Astrocyte (in vitro differentiated cells and primary cell): ENCODE measurements around the gene CSMD2. TPM values are rescaled to one million over a fixed set of nuclear protein-coding genes. Genes with fewer than 3 reads are reported as not detected.

Experiments
- DNase-seq: peaks from one replicate; pipeline ENCODE4 v3.0.0-alpha.2; 2010; ENCODE audit warnings: low read depth
- FAIRE-seq: peaks from 2 replicates; lab custom pipeline; 2011; peaks lifted over from hg19 to GRCh38; lab: Jason Lieb, UNC
- H2AFZ ChIP-seq: 2 replicates; pipeline ENCODE4 v1.6.0; 2012; ENCODE audit warnings: low read depth, low read length, inconsistent platforms
- H3K27ac ChIP-seq: 2 replicates; pipeline ENCODE4 v1.5.1; 2011; ENCODE audit warnings: low read depth, low read length, inconsistent platforms
- H3K27me3 ChIP-seq: 2 replicates; pipeline ENCODE4 v1.6.0; 2011; ENCODE audit warnings: low read length, inconsistent platforms; ENCODE audit not compliant: insufficient read depth
- H3K36me3 ChIP-seq: 2 replicates; pipeline ENCODE4 v1.5.1; 2011; ENCODE audit warnings: low read length, inconsistent platforms; ENCODE audit not compliant: insufficient read depth
- H3K4me1 ChIP-seq: 2 replicates; pipeline ENCODE4 v1.5.1; 2011; ENCODE audit warnings: low read length, inconsistent platforms; ENCODE audit not compliant: insufficient read depth
- H3K4me2 ChIP-seq: 2 replicates; pipeline ENCODE4 v1.6.0; 2012; ENCODE audit warnings: low read length, inconsistent platforms
- H3K4me3 ChIP-seq: 2 replicates; pipeline ENCODE4 v1.5.1; 2011; ENCODE audit warnings: low read depth, mild to moderate bottlenecking, low read length, inconsistent platforms; ENCODE audit not compliant: insufficient read depth
- H3K79me2 ChIP-seq: 2 replicates; pipeline ENCODE4 v1.6.0; 2012; ENCODE audit warnings: mild to moderate bottlenecking, low read length, inconsistent platforms; ENCODE audit not compliant: insufficient read depth
- H3K9ac ChIP-seq: 2 replicates; pipeline ENCODE4 v1.6.0; 2012; ENCODE audit warnings: mild to moderate bottlenecking, low read length, inconsistent platforms
- H3K9me3 ChIP-seq: 2 replicates; pipeline ENCODE4 v1.5.1; 2012; ENCODE audit warnings: low read depth, mild to moderate bottlenecking, low read length, inconsistent platforms; ENCODE audit not compliant: insufficient read depth
- H4K20me1 ChIP-seq: 2 replicates; pipeline ENCODE4 v1.6.0; 2012; ENCODE audit warnings: low read length, inconsistent platforms; ENCODE audit not compliant: insufficient read depth
- H3K27ac Mint-ChIP-seq: one replicate; pipeline ENCODE4 v1.8.0; 2021; ENCODE audit warnings: mild to moderate bottlenecking, mixed read lengths; ENCODE audit not compliant: unreplicated experiment
- H3K27me3 Mint-ChIP-seq: one replicate; pipeline ENCODE4 v1.8.0; 2021; ENCODE audit warnings: low read depth, mixed read lengths; ENCODE audit not compliant: unreplicated experiment
- H3K36me3 Mint-ChIP-seq: one replicate; pipeline ENCODE4 v1.8.0; 2021; ENCODE audit warnings: low read depth, mixed read lengths; ENCODE audit not compliant: unreplicated experiment
- H3K4me1 Mint-ChIP-seq: one replicate; pipeline ENCODE4 v1.8.0; 2021; ENCODE audit warnings: low read depth, mixed read lengths; ENCODE audit not compliant: unreplicated experiment
- H3K4me3 Mint-ChIP-seq: one replicate; pipeline ENCODE4 v1.8.0; 2021; ENCODE audit warnings: mild to moderate bottlenecking, moderate library complexity, mixed read lengths; ENCODE audit not compliant: unreplicated experiment
- H3K9me3 Mint-ChIP-seq: one replicate; pipeline ENCODE4 v1.8.0; 2021; ENCODE audit warnings: mild to moderate bottlenecking, mixed read lengths; ENCODE audit not compliant: unreplicated experiment
- CTCF ChIP-seq: IDR thresholded peaks from 2 replicates; pipeline ENCODE4 v1.5.1; 2011; ENCODE audit warnings: low read depth, mild to moderate bottlenecking, inconsistent platforms, low read length, moderate library complexity; ENCODE audit not compliant: insufficient read depth
- EZH2 ChIP-seq: IDR thresholded peaks from 2 replicates; pipeline ENCODE4 v1.6.1; 2012; ENCODE audit warnings: mild to moderate bottlenecking, low read length, inconsistent platforms; ENCODE audit not compliant: insufficient read depth
- total RNA-seq: library from RNA; stranded (reverse); gene quantifications from 2 replicates; pipeline ENCODE4 v1.2.1, GENCODE V29; 2021

The CSMD2 gene
- total RNA-seq, 1 donor from 2014 or later, result 11.1 TPM

GRCh38 chr1:34060901-34061415, 104.1 kb downstream of the CSMD2 start:
- Mint-ChIP-seq H3K27me3 (peaks cover 8% of the 10 kb centered on the region), H3K4me3 (no peak overlapping the region), H3K27ac (no peak overlapping the region), H3K36me3 (peaks cover 15% of the 10 kb centered on the region), H3K9me3 (peaks cover 9% of the 10 kb centered on the region), H3K4me1 (peaks cover 5% of the 10 kb centered on the region)
- Histone ChIP-seq H3K36me3 (no peaks in the 10 kb centered on the region), H4K20me1 (peaks cover 61% of the 10 kb centered on the region), H2AFZ (no peak overlapping the region), H3K4me3 (no peak overlapping the region), H3K9me3 (no peaks in the 10 kb centered on the region), H3K9ac (no peak overlapping the region), H3K79me2 (peaks cover 22% of the 10 kb centered on the region), H3K27ac (no peak overlapping the region), H3K4me1 (peaks cover 1% of the 10 kb centered on the region), H3K4me2 (no peak overlapping the region), H3K27me3 (no peaks in the 10 kb centered on the region)
- DNase-seq, result peak; percentile 10
- TF ChIP-seq CTCF (no peak), EZH2 (no peak)
- FAIRE-seq, result no peak

GRCh38 chr1:34060187-34060730, 104.8 kb downstream of the CSMD2 start:
- Histone ChIP-seq H3K27ac (no peak overlapping the region), H3K9ac (no peak overlapping the region), H3K4me3 (no peak overlapping the region), H2AFZ (no peak overlapping the region), H3K79me2 (peaks cover 19% of the 10 kb centered on the region), H3K27me3 (no peaks in the 10 kb centered on the region), H3K36me3 (no peaks in the 10 kb centered on the region), H3K4me2 (no peak overlapping the region), H3K4me1 (no peaks in the 10 kb centered on the region), H4K20me1 (peaks cover 54% of the 10 kb centered on the region), H3K9me3 (no peaks in the 10 kb centered on the region)
- Mint-ChIP-seq H3K4me3 (no peak overlapping the region), H3K27ac (no peak overlapping the region), H3K27me3 (peaks cover 8% of the 10 kb centered on the region), H3K36me3 (peaks cover 15% of the 10 kb centered on the region), H3K4me1 (no peaks in the 10 kb centered on the region), H3K9me3 (peaks cover 9% of the 10 kb centered on the region)
- FAIRE-seq (no peak), DNase-seq (no peak)
- TF ChIP-seq CTCF (no peak), EZH2 (no peak)

GRCh38 chr1:34057347-34058130, 107.5 kb downstream of the CSMD2 start:
- TF ChIP-seq CTCF (no peak), EZH2 (no peak)
- no peak for FAIRE-seq
- Histone ChIP-seq H3K4me1 (no peaks in the 10 kb centered on the region), H4K20me1 (peaks cover 65% of the 10 kb centered on the region), H3K79me2 (peaks cover 18% of the 10 kb centered on the region), H2AFZ (no peak overlapping the region), H3K27me3 (no peaks in the 10 kb centered on the region), H3K36me3 (no peaks in the 10 kb centered on the region), H3K4me2 (no peak overlapping the region), H3K9ac (no peak overlapping the region), H3K27ac (no peak overlapping the region), H3K9me3 (no peaks in the 10 kb centered on the region), H3K4me3 (no peak overlapping the region)
- peaks cover 8% of the 10 kb centered on the region for H3K27me3 Mint-ChIP-seq
- H3K36me3 Mint-ChIP-seq, result peaks cover 10% of the 10 kb centered on the region
- H3K9me3 Mint-ChIP-seq, result peaks cover 3% of the 10 kb centered on the region
- H3K4me3 Mint-ChIP-seq, result no peak overlapping the region
- no peak overlapping the region for H3K27ac Mint-ChIP-seq
- no peaks in the 10 kb centered on the region for H3K4me1 Mint-ChIP-seq
- no peak for DNase-seq
